GM18517 (cell line): ENCODE data around the gene CDC20B.

Source experiments
- ATAC-seq: cut with Tn5 transposase; IDR thresholded peaks from one replicate; pipeline ENCODE4 v1.9.1; 2021; ENCODE audit warnings: mild to moderate bottlenecking, moderate library complexity; ENCODE audit not compliant: unreplicated experiment

CDC20B gene

GRCh38 chr5:55172937-55173686 is at the start of gene CDC20B:
CDC20B (minus strand) TSS chr5:55173177; CDS start chr5:55173000, 177 bp downstream.
- peak; percentile 68 for ATAC-seq

GRCh38 chr5:55222092-55222984 is 49.4 kb upstream of the CDC20B start:
- ATAC-seq, result no peak

GRCh38 chr5:55220433-55221185 is 47.6 kb upstream of the CDC20B start:
- no peak for ATAC-seq

- no peak for ATAC-seq
These were observed 46.8 kb upstream of the CDC20B start for GRCh38 chr5:55219770-55220169.

- no peak for ATAC-seq
These were observed 46.0 kb upstream of the CDC20B start for GRCh38 chr5:55218967-55219366.

- ATAC-seq, result no peak
These were observed 38.4 kb upstream of the CDC20B start for GRCh38 chr5:55211184-55211874.

- no peak for ATAC-seq
These were observed 32.0 kb upstream of the CDC20B start for GRCh38 chr5:55205001-55205400.

- ATAC-seq, result no peak
These were observed 18.2 kb upstream of the CDC20B start for GRCh38 chr5:55191165-55191564.

- no peak for ATAC-seq
These were observed 15.9 kb upstream of the CDC20B start for GRCh38 chr5:55188656-55189540.

- no peak for ATAC-seq
These were observed 14.4 kb upstream of the CDC20B start for GRCh38 chr5:55187370-55187769.

- ATAC-seq, result no peak
These were observed 7.0 kb upstream of the CDC20B start for GRCh38 chr5:55180016-55180415.

GRCh38 chr5:55177078-55177477 is 4.1 kb upstream of the CDC20B start:
- no peak for ATAC-seq

GRCh38 chr5:55176176-55176818 is 3.3 kb upstream of the CDC20B start:
- no peak for ATAC-seq

GRCh38 chr5:55175781-55176175 is 2.8 kb upstream of the CDC20B start:
- ATAC-seq, result no peak

- ATAC-seq, result peak; percentile 19
These were observed 782 bp upstream of the CDC20B start for GRCh38 chr5:55173687-55174230.

- ATAC-seq, result peak; percentile 62
These were observed 702 bp downstream of the CDC20B start for GRCh38 chr5:55172051-55172899.

GRCh38 chr5:55171471-55171870 is 1.5 kb downstream of the CDC20B start:
- ATAC-seq, result no peak

GRCh38 chr5:55162666-55163065 is 10.3 kb downstream of the CDC20B start:
- ATAC-seq, result no peak
